OCI-LY3 (cell line): ENCODE results near the gene OR9A4.

Experiments used
- EZH2phosphoT487 ChIP-seq: fragments of 200-600 bp; shearing (Covaris generic); IDR thresholded peaks from 2 replicates; pipeline ENCODE4 v1.6.1; 2018; ENCODE audit warnings: antibody characterized with exemption, mixed run types, low read depth
- TF ChIP-seq, protein P1 (sequence below): fragments of 200-600, 300-600 bp; sonication (generic); IDR thresholded peaks from 2 replicates; pipeline ENCODE4 v1.5.1; 2014; ENCODE audit warnings: antibody characterized with exemption, low read length, low read depth

DNA sequence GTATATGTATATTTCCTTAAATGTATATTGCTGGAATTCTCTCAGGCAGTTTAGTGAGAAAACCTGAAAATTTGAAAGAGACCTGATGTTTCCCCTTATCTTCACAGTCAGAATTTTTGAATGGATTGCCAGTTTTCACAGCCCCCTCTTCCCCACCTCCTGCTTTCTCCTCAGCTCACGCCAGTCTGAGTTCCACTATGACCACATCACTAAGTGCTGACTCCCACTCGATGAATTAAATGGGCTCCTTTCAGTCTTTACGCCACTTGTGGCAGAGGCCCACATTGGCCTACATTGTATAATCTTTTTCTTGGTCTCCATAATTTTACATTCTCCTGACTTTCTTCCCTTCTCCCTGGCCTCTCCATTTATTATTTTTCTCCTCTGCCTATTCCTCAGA lies 33.7 kb downstream of the OR9A4 start:
- TF ChIP-seq, protein P1, sequence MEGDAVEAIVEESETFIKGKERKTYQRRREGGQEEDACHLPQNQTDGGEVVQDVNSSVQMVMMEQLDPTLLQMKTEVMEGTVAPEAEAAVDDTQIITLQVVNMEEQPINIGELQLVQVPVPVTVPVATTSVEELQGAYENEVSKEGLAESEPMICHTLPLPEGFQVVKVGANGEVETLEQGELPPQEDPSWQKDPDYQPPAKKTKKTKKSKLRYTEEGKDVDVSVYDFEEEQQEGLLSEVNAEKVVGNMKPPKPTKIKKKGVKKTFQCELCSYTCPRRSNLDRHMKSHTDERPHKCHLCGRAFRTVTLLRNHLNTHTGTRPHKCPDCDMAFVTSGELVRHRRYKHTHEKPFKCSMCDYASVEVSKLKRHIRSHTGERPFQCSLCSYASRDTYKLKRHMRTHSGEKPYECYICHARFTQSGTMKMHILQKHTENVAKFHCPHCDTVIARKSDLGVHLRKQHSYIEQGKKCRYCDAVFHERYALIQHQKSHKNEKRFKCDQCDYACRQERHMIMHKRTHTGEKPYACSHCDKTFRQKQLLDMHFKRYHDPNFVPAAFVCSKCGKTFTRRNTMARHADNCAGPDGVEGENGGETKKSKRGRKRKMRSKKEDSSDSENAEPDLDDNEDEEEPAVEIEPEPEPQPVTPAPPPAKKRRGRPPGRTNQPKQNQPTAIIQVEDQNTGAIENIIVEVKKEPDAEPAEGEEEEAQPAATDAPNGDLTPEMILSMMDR = no peak
- TF ChIP-seq EZH2phosphoT487 = no peak
